ENCODE results near the gene ZC2HC1B. TPM values are rescaled to one million over a fixed set of nuclear protein-coding genes. Genes with fewer than 3 reads are reported as not detected.
"Not testable (repeated sequence)": the region's sequence is repeated elsewhere in the genome, so short reads cannot be mapped to it uniquely, and the experiment has no call there.

The ZC2HC1B gene
- total RNA-seq, 1 experiment from 2014 or later: not detected

DNA sequence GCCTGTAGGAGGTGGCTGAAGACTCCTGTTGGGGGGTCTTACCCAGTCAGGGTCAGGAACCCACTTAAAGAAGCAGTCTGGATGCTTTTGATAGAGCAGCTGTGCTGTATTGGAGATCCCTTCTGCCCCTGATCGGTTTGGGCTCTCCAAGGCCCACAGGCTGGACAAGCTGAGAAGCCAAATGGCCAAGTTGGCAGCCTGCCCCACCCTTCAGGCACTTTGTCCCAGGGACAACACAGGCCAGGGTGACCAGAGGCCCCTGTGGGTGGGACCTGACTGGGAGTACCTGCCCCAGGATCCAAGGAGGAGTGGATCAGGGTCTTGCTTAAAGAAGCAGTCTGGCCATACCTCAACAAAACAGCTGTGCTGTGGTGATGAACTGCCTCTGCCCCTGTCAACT lies 48.4 kb downstream of the ZC2HC1B start (continued):
- TF ChIP-seq ZBTB33 (IDR thresholded peaks at IDR 0.05; ENCODE audit: extremely low read depth, insufficient replicate concordance, low read length): no peak
- no peak for TF ChIP-seq EZH2phosphoT487 (IDR thresholded peaks at IDR 0.05; ENCODE audit: borderline replicate concordance)
- TF ChIP-seq FOSL1 (IDR thresholded peaks at IDR 0.05; ENCODE audit: low read depth): no peak
- no peak for TF ChIP-seq POLR2AphosphoS5 (IDR thresholded peaks at IDR 0.05; ENCODE audit: low read depth, low read length)

DNA sequence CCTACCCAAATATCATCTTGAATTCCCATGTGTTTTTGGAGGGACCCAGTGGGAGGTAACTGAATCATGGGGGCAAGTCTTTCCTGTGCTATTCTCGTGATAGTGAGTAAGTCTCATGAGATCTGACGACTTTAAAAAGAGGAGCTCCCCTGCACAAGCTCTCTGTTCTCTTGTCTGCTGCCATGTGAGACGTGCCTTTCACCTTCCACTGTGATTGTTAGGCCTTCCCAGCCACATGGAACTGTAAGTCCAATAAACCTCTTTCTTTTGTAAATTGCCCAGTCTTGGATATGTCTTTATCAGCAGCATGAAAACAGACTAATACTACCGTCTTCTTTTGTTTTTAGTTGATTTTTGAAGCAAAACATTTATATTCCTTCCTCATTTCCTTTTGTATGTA lies 52.8 kb downstream of the ZC2HC1B start:
- H2AFZ ChIP-seq (ENCODE audit: low read depth, low read length, poor library complexity, severe bottlenecking); RAD21 ChIA-PET (ENCODE audit: low non-redundant PET in 1 of 2, low total read pairs in 2 of 2, uncharacterized antibody in 2 of 2, unreplicated experiment in 2 of 2); POLR2A ChIA-PET; H3K36me3 ChIP-seq (ENCODE audit: control insufficient read depth in 1 of 2, insufficient read depth in 2 of 2, low read length in 2 of 2); H4K20me1 ChIP-seq (ENCODE audit: insufficient read depth); BruUV-seq (replicated peaks); H3K9me3 ChIP-seq (ENCODE audit: control insufficient read depth in 1 of 2, insufficient read depth in 1 of 2, low read depth in 1 of 2, low read length in 2 of 2); DNase-seq (ENCODE audit: low read depth, low spot score); H3K27me3 ChIP-seq (ENCODE audit: insufficient read depth, low read length); H3K9me2 ChIP-seq (ENCODE audit: insufficient read depth); H3K27ac ChIP-seq (ENCODE audit: low read depth, low read length); CTCF ChIA-PET; H3K79me2 ChIP-seq (ENCODE audit: insufficient read depth, low read length); H3K4me2 ChIP-seq (ENCODE audit: low read length); H3K9ac ChIP-seq (ENCODE audit: low read length); intact Hi-C loops (cut with micrococcal nuclease); ATAC-seq; H3K4me3 ChIP-seq (replicated peaks in 1 of 2; ENCODE audit: low read depth in 1 of 2, low read length in 2 of 2); H3K4me1 ChIP-seq (ENCODE audit: control insufficient read depth in 1 of 2, insufficient read depth in 2 of 2, low read length in 2 of 2): not testable (repeated sequence)

GRCh38 chr6:143928853-143929252 lies 64.6 kb downstream of the ZC2HC1B start:
- Histone ChIP-seq H3K4me1 (ENCODE audit: control insufficient read depth in 1 of 2, insufficient read depth in 2 of 2, low read length in 2 of 2) (no peaks in the 10 kb centered on the region), H2AFZ (ENCODE audit: low read depth, low read length, poor library complexity, severe bottlenecking) (no peak overlapping the region), H3K9ac (ENCODE audit: low read length) (no peak overlapping the region), H3K4me2 (ENCODE audit: low read length) (no peak overlapping the region), H3K9me2 (ENCODE audit: insufficient read depth) (no peaks in the 10 kb centered on the region), H3K79me2 (ENCODE audit: insufficient read depth, low read length) (no peaks in the 10 kb centered on the region), H3K4me3 (replicated peaks in 1 of 2; ENCODE audit: low read depth in 1 of 2, low read length in 2 of 2) (no peak overlapping the region), H3K27me3 (ENCODE audit: insufficient read depth, low read length) (no peaks in the 10 kb centered on the region), H4K20me1 (ENCODE audit: insufficient read depth) (no peaks in the 10 kb centered on the region), H3K27ac (ENCODE audit: low read depth, low read length) (no peak overlapping the region), H3K9me3 (ENCODE audit: control insufficient read depth in 1 of 2, insufficient read depth in 1 of 2, low read depth in 1 of 2, low read length in 2 of 2) (no peaks in the 10 kb centered on the region), H3K36me3 (ENCODE audit: control insufficient read depth in 1 of 2, insufficient read depth in 2 of 2, low read length in 2 of 2) (no peaks in the 10 kb centered on the region)
- intact Hi-C loops (cut with micrococcal nuclease): no loop called here
- ChIA-PET POLR2A (no interaction called here), RAD21 (ENCODE audit: low non-redundant PET in 1 of 2, low total read pairs in 2 of 2, uncharacterized antibody in 2 of 2, unreplicated experiment in 2 of 2) (no interaction called here), CTCF (no interaction called here)
- no TSS peak for BruUV-seq (replicated peaks)
- ATAC-seq: no peak
- no peak for DNase-seq (ENCODE audit: low read depth, low spot score)
- TF ChIP-seq ATF3 (IDR thresholded peaks at IDR 0.05): no peak
- no peak for TF ChIP-seq ZNF274 (IDR thresholded peaks at IDR 0.05; ENCODE audit: low read depth, low read length)
